SK-N-SH (cell line): ENCODE results near the gene TCIRG1. TPM values are rescaled to one million over a fixed set of nuclear protein-coding genes. Genes with fewer than 3 reads are reported as not detected.

Source experiments
- CTCF ChIA-PET: fragments of 300-600, 350-600 bp; formaldehyde crosslinking; extraction: SDS; loops from one replicate; lab custom pipeline; 2021; lab: Yijun Ruan, JAX
- POLR2A ChIA-PET: fragments of 350-600 bp; sonication (Branson Sonifier 250); formaldehyde crosslinking; extraction: SDS; loops from one replicate; lab custom pipeline; 2020; ENCODE audit warnings: antibody characterized with exemption, inconsistent platforms; lab: Yijun Ruan, JAX
- DNase-seq: peaks from one replicate; pipeline ENCODE4 v3.0.0; 2012
- H2AFZ ChIP-seq: fragments of 200-600 bp; sonication (generic); 2 replicates; pipeline ENCODE4 v1.8.1; 2016; ENCODE audit warnings: antibody characterized with exemption, mild to moderate bottlenecking, low read depth
- H3F3A ChIP-seq: fragments of 200-600 bp; sonication (generic); replicated peaks from 2 replicates; pipeline ENCODE3; 2016; ENCODE audit warnings: antibody characterized with exemption, mild to moderate bottlenecking; ENCODE audit not compliant: insufficient read depth
- H3K27ac ChIP-seq, 2 experiments: fragments of 200-500 bp in 1 of 2; fragments of 200-600 bp in 1 of 2; sonication (Bioruptor generic) in 1 of 2; sonication (generic), shearing (Covaris generic) in 1 of 2; 2 replicates each; pipeline versions ENCODE4 v1.5.1 to v1.6.1; 2014 to 2016; ENCODE audit warnings: low read depth in 2 of 2, inconsistent platforms in 1 of 2, low read length in 1 of 2, mild to moderate bottlenecking in 1 of 2, mixed read lengths in 1 of 2
- H3K27me3 ChIP-seq: fragments of 200-600 bp; sonication (generic), shearing (Covaris generic); 2 replicates; pipeline ENCODE4 v1.6.1; 2016; ENCODE audit warnings: mixed run types; ENCODE audit not compliant: insufficient read depth
- H3K36me3 ChIP-seq, 2 experiments: fragments of 200-500 bp in 1 of 2; fragments of 200-600 bp in 1 of 2; sonication (Bioruptor generic) in 1 of 2; sonication (generic) in 1 of 2; replicated peaks in 1 of 2; 2 replicates each; pipeline versions ENCODE3 to v1.5.1; 2014 to 2016; ENCODE audit warnings: low read length in 1 of 2, mild to moderate bottlenecking in 1 of 2; ENCODE audit not compliant: insufficient read depth in 2 of 2, control insufficient read depth in 1 of 2
- H3K4me1 ChIP-seq, 2 experiments: fragments of 200-500 bp in 1 of 2; fragments of 200-600 bp in 1 of 2; sonication (Bioruptor generic) in 1 of 2; sonication (generic), shearing (Covaris generic) in 1 of 2; 2 replicates each; pipeline versions ENCODE4 v1.5.1 to v1.6.1; 2014 to 2016; ENCODE audit warnings: low read depth in 1 of 2, low read length in 1 of 2, mixed run types in 1 of 2; ENCODE audit not compliant: insufficient read depth in 2 of 2, control insufficient read depth in 1 of 2
- H3K4me2 ChIP-seq: fragments of 200-600 bp; sonication (generic), shearing (Covaris generic); 2 replicates; pipeline ENCODE4 v1.6.1; 2017; ENCODE audit warnings: mixed run types
- H3K4me3 ChIP-seq, 2 experiments: fragments of 200-500 bp in 1 of 2; fragments of 200-600 bp in 1 of 2; sonication (Bioruptor generic) in 1 of 2; sonication (generic), shearing (Covaris generic) in 1 of 2; 2 replicates each; pipeline versions ENCODE4 v1.5.1 to v1.8.1; 2014 to 2016; ENCODE audit warnings: low read depth in 2 of 2, inconsistent platforms in 1 of 2, low read length in 1 of 2, mild to moderate bottlenecking in 1 of 2, mixed read lengths in 1 of 2, moderate library complexity in 1 of 2
- H3K79me2 ChIP-seq: fragments of 200-600 bp; sonication (generic); 2 replicates; pipeline ENCODE4 v1.8.1; 2017; ENCODE audit warnings: mild to moderate bottlenecking; ENCODE audit not compliant: insufficient read depth
- H3K9ac ChIP-seq: fragments of 200-600 bp; sonication (generic); 2 replicates; pipeline ENCODE4 v1.6.1; 2017; ENCODE audit warnings: mixed run types
- H3K9me2 ChIP-seq: fragments of 200-600 bp; sonication (generic); 2 replicates; pipeline ENCODE4 v1.6.1; 2017; ENCODE audit warnings: mixed run types
- H3K9me3 ChIP-seq: fragments of 200-600 bp; sonication (generic); 2 replicates; pipeline ENCODE4 v1.6.1; 2017; ENCODE audit warnings: mixed run types, mild to moderate bottlenecking, moderate library complexity
- H4K20me1 ChIP-seq: fragments of 200-600 bp; sonication (generic); 2 replicates; pipeline ENCODE4 v1.6.1; 2017; ENCODE audit warnings: mild to moderate bottlenecking, mixed run types; ENCODE audit not compliant: insufficient read depth
- CHD2 ChIP-seq: fragments of 150-350 bp; IDR thresholded peaks from 2 replicates; pipeline ENCODE4 v1.6.1; 2018; ENCODE audit warnings: low read length; ENCODE audit not compliant: partially characterized antibody
- ELF1 ChIP-seq: IDR thresholded peaks from 2 replicates; pipeline ENCODE4 v1.4.0; 2012
- EP300 ChIP-seq, 2 experiments: IDR thresholded peaks; 2 replicates each; pipeline versions ENCODE4 v1.4.0 to v1.6.1; 2012; ENCODE audit warnings: borderline replicate concordance in 1 of 2, low read depth in 1 of 2, low read length in 1 of 2
- EZH2phosphoT487 ChIP-seq: fragments of 200-600 bp; sonication (generic); IDR thresholded peaks from 2 replicates; pipeline ENCODE4 v1.6.1; 2017; ENCODE audit warnings: low read depth, mixed run types, mild to moderate bottlenecking, antibody characterized with exemption, moderate library complexity, borderline replicate concordance
- FOSL2 ChIP-seq: IDR thresholded peaks from 2 replicates; pipeline ENCODE4 v1.4.0; 2012; ENCODE audit warnings: low read depth, mild to moderate bottlenecking, moderate library complexity, borderline replicate concordance
- FOXJ3 ChIP-seq: sonication (generic); formaldehyde crosslinking; IDR thresholded peaks from 2 replicates; pipeline ENCODE4 v1.5.1; 2020; ENCODE audit warnings: mild to moderate bottlenecking, missing genetic modification reagents
- GABPA ChIP-seq: IDR thresholded peaks from 2 replicates; pipeline ENCODE4 v1.4.0; 2012; ENCODE audit warnings: low read depth, mild to moderate bottlenecking
- JUND ChIP-seq: IDR thresholded peaks from 2 replicates; pipeline ENCODE4 v1.4.0; 2012
- MXI1 ChIP-seq: IDR thresholded peaks from 2 replicates; pipeline ENCODE4 v1.6.1; 2012; ENCODE audit warnings: mild to moderate bottlenecking, low read depth, low read length, improper control_type of control experiment
- NFIC ChIP-seq: IDR thresholded peaks from 2 replicates; pipeline ENCODE4 v1.4.0; 2012; ENCODE audit warnings: borderline replicate concordance
- RAD21 ChIP-seq: IDR thresholded peaks from 2 replicates; pipeline ENCODE4 v1.6.1; 2012; ENCODE audit warnings: mild to moderate bottlenecking, low read length
- SIN3A ChIP-seq: IDR thresholded peaks from 2 replicates; pipeline ENCODE4 v1.6.1; 2012; ENCODE audit warnings: low read depth, mild to moderate bottlenecking, low read length, moderate library complexity, borderline replicate concordance
- TAF1 ChIP-seq: IDR thresholded peaks from 2 replicates; pipeline ENCODE4 v1.6.1; 2012; ENCODE audit warnings: low read depth, mild to moderate bottlenecking, low read length, moderate library complexity, borderline replicate concordance
- TCF12 ChIP-seq: IDR thresholded peaks from 2 replicates; pipeline ENCODE4 v1.4.0; 2012
- TEAD4 ChIP-seq: IDR thresholded peaks from 2 replicates; pipeline ENCODE4 v1.4.0; 2012; ENCODE audit warnings: mild to moderate bottlenecking, borderline replicate concordance; ENCODE audit not compliant: insufficient read depth
- YY1 ChIP-seq: IDR thresholded peaks from 2 replicates; pipeline ENCODE4 v1.4.0; 2012; ENCODE audit warnings: low read depth, mild to moderate bottlenecking
- WGBS: methylation state at CpG from one replicate; pipeline ENCODE4 v1.1.6; 2017; ENCODE audit warnings: low lambda C conversion rate; 5-methylcytosine and 5-hydroxymethylcytosine counted together
- polyA plus RNA-seq, 3 experiments: library from polyadenylated mRNA; depleted of rRNA; stranded (reverse); fragments of >200 nt; gene quantifications; 2 replicates each; pipeline ENCODE4 v1.2.3, GENCODE V29; 2012
- TF ChIP-seq, protein P1 (sequence below): fragments of 150-350 bp; IDR thresholded peaks from 2 replicates; pipeline ENCODE4 v1.6.1; 2016; ENCODE audit warnings: mild to moderate bottlenecking, low read depth, low read length
- TF ChIP-seq, protein P2 (sequence below): IDR thresholded peaks from 2 replicates; pipeline ENCODE4 v1.4.0; 2012; ENCODE audit warnings: low read depth, borderline replicate concordance
- TF ChIP-seq, protein P3 (sequence below): IDR thresholded peaks from 2 replicates; pipeline ENCODE4 v1.4.0; 2012; ENCODE audit warnings: low read depth
- TF ChIP-seq, protein P4 (sequence below): fragments of 150-350 bp; IDR thresholded peaks from 2 replicates; pipeline ENCODE4 v1.6.1; 2017; ENCODE audit warnings: antibody characterized with exemption, low read length, low read depth, borderline replicate concordance

Gene TCIRG1
- polyA plus RNA-seq, 1 of the 3 experiments (the other 2 are of a cell fraction) = 0.58 TPM

DNA sequence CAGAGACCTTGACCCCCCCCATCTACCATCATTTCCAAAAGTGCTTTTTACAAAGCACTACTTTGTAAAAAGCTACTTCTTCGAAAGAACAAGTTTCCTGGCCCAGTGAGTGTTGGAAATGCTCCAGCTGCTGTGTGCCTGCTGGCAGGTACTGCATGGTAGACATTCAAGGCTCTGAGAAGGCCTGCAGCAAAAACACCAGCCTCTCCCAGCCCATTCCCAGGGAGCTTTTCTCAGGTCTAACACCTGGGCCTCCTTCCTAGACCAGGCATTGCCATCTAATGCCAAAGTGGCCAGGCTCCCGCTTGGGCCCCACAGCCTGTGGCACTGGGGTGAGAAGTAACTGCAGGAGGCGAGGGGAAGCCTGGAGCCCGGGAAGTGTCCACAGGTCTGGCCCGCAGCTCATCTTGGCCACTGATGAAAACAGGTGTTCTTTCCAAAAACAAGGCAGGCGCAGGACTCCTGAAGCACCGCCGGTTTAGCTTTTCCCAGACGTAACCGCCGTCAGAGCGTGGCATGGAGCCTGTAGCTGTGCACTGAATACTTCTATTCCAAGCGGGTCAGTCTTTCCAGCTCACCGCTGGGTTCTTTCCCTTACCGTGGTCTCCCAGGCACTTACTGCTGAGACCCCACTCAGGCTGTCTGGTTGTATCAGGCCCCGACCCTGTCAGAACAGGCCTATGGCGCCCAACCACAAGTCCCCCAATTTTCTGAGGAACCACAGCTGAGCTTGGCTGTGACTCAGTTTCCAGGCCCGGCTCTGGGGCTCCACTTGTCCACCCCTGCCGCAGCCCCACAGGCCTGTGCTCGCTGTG, 1.2 kb upstream of the TCIRG1 start (continued):
- TF ChIP-seq YY1 (no peak), CHD2 (no peak), FOXJ3 (CRISPR knock-in tag) (no peak), ELF1 (no peak), JUND (no peak), GABPA (no peak), EZH2phosphoT487 (no peak)
- TF ChIP-seq, protein P1, sequence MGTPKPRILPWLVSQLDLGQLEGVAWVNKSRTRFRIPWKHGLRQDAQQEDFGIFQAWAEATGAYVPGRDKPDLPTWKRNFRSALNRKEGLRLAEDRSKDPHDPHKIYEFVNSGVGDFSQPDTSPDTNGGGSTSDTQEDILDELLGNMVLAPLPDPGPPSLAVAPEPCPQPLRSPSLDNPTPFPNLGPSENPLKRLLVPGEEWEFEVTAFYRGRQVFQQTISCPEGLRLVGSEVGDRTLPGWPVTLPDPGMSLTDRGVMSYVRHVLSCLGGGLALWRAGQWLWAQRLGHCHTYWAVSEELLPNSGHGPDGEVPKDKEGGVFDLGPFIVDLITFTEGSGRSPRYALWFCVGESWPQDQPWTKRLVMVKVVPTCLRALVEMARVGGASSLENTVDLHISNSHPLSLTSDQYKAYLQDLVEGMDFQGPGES = no peak

DNA sequence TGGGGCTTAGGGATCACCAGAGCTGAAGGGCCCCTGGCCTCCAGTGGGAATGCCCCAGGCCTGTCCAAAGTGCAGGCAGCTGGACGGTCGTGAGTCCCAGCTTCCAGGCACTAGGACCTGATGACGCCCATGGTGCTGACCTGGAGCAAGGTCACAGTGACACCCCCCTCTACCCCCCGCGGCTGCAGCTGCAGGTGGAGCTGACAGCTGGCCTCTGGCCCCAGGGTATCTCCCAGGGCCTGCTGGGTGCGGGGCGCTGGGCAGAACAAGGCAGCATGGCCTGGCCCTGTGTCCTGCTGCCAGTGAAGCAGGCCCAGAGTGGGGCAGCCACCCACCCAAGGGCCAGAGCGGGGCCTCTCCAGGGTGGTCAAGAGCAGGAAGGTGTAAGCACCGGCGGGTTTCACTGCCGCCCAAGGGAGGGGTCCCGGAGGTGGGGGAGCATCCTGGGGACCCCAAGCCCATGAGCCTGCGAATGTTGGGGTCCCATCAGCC, 553 bp upstream of the TCIRG1 start:
- Histone ChIP-seq H3K79me2 (no peaks in the 10 kb centered on the region), H3K9ac (no peak overlapping the region), H3K4me3 (no peak overlapping the region), H4K20me1 (no peaks in the 10 kb centered on the region), H3K27me3 (no peaks in the 10 kb centered on the region), H3K36me3 (peaks cover 14 to 16% of the 10 kb centered on the region in 2 experiments), H3K9me3 (no peaks in the 10 kb centered on the region), H3K9me2 (no peaks in the 10 kb centered on the region), H3K27ac (peak overlapping the region; percentile 9 to 19; a peak in 1 of 4 replicates), H3K4me1 (peaks cover 12 to 20% of the 10 kb centered on the region in 2 experiments; a peak in 2 of 4 replicates), H3F3A (peaks cover 12% of the 10 kb centered on the region), H2AFZ (no peak overlapping the region), H3K4me2 (no peak overlapping the region)
- WGBS = no CpG with 5 or more reads among the region's 13 CpGs
- ChIA-PET CTCF (no interaction called here), POLR2A (interaction anchor here (1.0 kb wide), 1 partner anchor 9 kb away, joined by 3 read pairs; no protein-coding TSS in a partner anchor)
- peak; percentile 66 for DNase-seq
- TF ChIP-seq FOSL2 (no peak), EP300 (IDR thresholded peaks at IDR 0.05; ENCODE audit: borderline replicate concordance in 1 of 2, low read depth in 1 of 2, low read length in 1 of 2) (no peak), JUND (no peak), MXI1 (no peak), SIN3A (no peak), RAD21 (no peak), EZH2phosphoT487 (no peak), TEAD4 (no peak), TAF1 (no peak), TCF12 (no peak), NFIC (no peak)
- TF ChIP-seq, protein P1 = no peak
- TF ChIP-seq, protein P2, sequence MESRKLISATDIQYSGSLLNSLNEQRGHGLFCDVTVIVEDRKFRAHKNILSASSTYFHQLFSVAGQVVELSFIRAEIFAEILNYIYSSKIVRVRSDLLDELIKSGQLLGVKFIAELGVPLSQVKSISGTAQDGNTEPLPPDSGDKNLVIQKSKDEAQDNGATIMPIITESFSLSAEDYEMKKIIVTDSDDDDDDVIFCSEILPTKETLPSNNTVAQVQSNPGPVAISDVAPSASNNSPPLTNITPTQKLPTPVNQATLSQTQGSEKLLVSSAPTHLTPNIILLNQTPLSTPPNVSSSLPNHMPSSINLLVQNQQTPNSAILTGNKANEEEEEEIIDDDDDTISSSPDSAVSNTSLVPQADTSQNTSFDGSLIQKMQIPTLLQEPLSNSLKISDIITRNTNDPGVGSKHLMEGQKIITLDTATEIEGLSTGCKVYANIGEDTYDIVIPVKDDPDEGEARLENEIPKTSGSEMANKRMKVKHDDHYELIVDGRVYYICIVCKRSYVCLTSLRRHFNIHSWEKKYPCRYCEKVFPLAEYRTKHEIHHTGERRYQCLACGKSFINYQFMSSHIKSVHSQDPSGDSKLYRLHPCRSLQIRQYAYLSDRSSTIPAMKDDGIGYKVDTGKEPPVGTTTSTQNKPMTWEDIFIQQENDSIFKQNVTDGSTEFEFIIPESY = no peak
- TF ChIP-seq, protein P3, sequence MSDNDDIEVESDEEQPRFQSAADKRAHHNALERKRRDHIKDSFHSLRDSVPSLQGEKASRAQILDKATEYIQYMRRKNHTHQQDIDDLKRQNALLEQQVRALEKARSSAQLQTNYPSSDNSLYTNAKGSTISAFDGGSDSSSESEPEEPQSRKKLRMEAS = no peak
- TF ChIP-seq, protein P4, sequence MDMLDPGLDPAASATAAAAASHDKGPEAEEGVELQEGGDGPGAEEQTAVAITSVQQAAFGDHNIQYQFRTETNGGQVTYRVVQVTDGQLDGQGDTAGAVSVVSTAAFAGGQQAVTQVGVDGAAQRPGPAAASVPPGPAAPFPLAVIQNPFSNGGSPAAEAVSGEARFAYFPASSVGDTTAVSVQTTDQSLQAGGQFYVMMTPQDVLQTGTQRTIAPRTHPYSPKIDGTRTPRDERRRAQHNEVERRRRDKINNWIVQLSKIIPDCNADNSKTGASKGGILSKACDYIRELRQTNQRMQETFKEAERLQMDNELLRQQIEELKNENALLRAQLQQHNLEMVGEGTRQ = no peak
